GM18502 (cell line): ENCODE results near the gene DUSP16.
"Not testable (repeated sequence)": the region's sequence is repeated elsewhere in the genome, so short reads cannot be mapped to it uniquely, and the experiment has no call there.

ENCODE experiments used
- ATAC-seq: cut with Tn5 transposase; IDR thresholded peaks from one replicate; pipeline ENCODE4 v1.9.1; 2021; ENCODE audit warnings: mild to moderate bottlenecking; ENCODE audit not compliant: unreplicated experiment, poor library complexity

The DUSP16 gene

GRCh38 chr12:12524128-12524527, 38.5 kb downstream of the DUSP16 start:
- no peak for ATAC-seq

- ATAC-seq: no peak
These were observed 39.4 kb downstream of the DUSP16 start for GRCh38 chr12:12523229-12523628.

GRCh38 chr12:12522657-12523056, 40.0 kb downstream of the DUSP16 start:
- ATAC-seq: not testable (repeated sequence)

GRCh38 chr12:12521888-12522287, 40.8 kb downstream of the DUSP16 start:
- no peak for ATAC-seq

- ATAC-seq: no peak
These were observed 41.6 kb downstream of the DUSP16 start for GRCh38 chr12:12521044-12521485.

GRCh38 chr12:12520273-12520672, 42.4 kb downstream of the DUSP16 start:
- no peak for ATAC-seq

GRCh38 chr12:12519354-12519998, 43.2 kb downstream of the DUSP16 start:
- no peak for ATAC-seq

- no peak for ATAC-seq
These were observed 43.7 kb downstream of the DUSP16 start for GRCh38 chr12:12518919-12519318.

GRCh38 chr12:12518464-12518845, 44.2 kb downstream of the DUSP16 start:
- no peak for ATAC-seq

GRCh38 chr12:12513416-12514006, 49.2 kb downstream of the DUSP16 start:
- no peak for ATAC-seq

- ATAC-seq: no peak
These were observed 50.6 kb downstream of the DUSP16 start for GRCh38 chr12:12511895-12512711.

- ATAC-seq: no peak
These were observed 51.5 kb downstream of the DUSP16 start for GRCh38 chr12:12511021-12511783.

GRCh38 chr12:12510551-12510950, 52.1 kb downstream of the DUSP16 start:
- no peak for ATAC-seq

- ATAC-seq: no peak
These were observed 52.5 kb downstream of the DUSP16 start for GRCh38 chr12:12510141-12510540.

GRCh38 chr12:12508612-12509011, 54.1 kb downstream of the DUSP16 start:
- no peak for ATAC-seq

- no peak for ATAC-seq
These were observed 55.5 kb downstream of the DUSP16 start for GRCh38 chr12:12507121-12507520.

GRCh38 chr12:12506496-12506890, 56.2 kb downstream of the DUSP16 start:
- no peak for ATAC-seq

- ATAC-seq: peak; percentile 90
These were observed 56.8 kb downstream of the DUSP16 start for GRCh38 chr12:12505544-12506495.

- ATAC-seq: no peak
These were observed 59.1 kb downstream of the DUSP16 start for GRCh38 chr12:12503384-12504078.
